Measurements from ENCODE around the gene SOD3. TPM values are rescaled to one million over a fixed set of nuclear protein-coding genes. Genes with fewer than 3 reads are reported as not detected.

SOD3 gene
- total RNA-seq, 1 experiment from 2014 or later: 4.1 TPM

DNA sequence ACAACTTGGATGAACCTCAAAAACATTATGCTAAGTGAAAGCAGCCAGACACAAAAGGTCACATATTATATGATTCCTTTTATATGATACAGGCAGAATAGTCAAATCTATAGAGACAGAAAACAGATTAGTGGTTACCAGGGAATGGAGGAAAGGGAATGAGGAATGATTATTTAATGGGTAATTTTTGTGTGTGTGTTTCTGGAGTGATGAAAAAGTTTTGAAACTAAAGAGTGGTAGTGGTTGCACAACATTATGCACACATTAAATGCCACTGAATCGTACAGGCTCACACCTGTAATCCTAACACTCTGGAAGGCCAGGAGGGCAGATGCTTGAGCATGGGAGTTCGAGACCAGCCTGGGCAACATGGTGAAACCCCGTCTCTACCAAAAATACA, 19.6 kb upstream of the SOD3 start:
- Mint-ChIP-seq H3K27ac (no peak overlapping the region), H3K4me3 (no peak overlapping the region), H3K9me3 (peaks cover 12% of the 10 kb centered on the region), H3K36me3 (no peaks in the 10 kb centered on the region), H3K4me1 (peaks cover 14% of the 10 kb centered on the region), H3K27me3 (ENCODE audit: low read depth) (no peaks in the 10 kb centered on the region; the same call in 1 of the 2 replicates)
- POLR2A ChIA-PET: no interaction called here
- ATAC-seq (no peak), DNase-seq (ENCODE audit: low spot score) (no peak)
- TF ChIP-seq TEAD1 (CRISPR knock-in tag; IDR thresholded peaks at IDR 0.05): no peak
- TF ChIP-seq EMX1 (CRISPR knock-in tag; IDR thresholded peaks at IDR 0.05): no peak
- TF ChIP-seq E2F4 (CRISPR knock-in tag; IDR thresholded peaks at IDR 0.05; ENCODE audit: borderline replicate concordance, low read depth): no peak
- TF ChIP-seq AFF4 (CRISPR knock-in tag; IDR thresholded peaks at IDR 0.05; ENCODE audit: borderline replicate concordance): no peak
- no peak for TF ChIP-seq RORB (CRISPR knock-in tag; IDR thresholded peaks at IDR 0.05)
- TF ChIP-seq NFYB (CRISPR knock-in tag; conservative IDR thresholded peaks at IDR 0.05; ENCODE audit: low read depth): no peak
- TF ChIP-seq OVOL2 (CRISPR knock-in tag; IDR thresholded peaks at IDR 0.05; ENCODE audit: borderline replicate concordance): no peak
- TF ChIP-seq, protein P1, sequence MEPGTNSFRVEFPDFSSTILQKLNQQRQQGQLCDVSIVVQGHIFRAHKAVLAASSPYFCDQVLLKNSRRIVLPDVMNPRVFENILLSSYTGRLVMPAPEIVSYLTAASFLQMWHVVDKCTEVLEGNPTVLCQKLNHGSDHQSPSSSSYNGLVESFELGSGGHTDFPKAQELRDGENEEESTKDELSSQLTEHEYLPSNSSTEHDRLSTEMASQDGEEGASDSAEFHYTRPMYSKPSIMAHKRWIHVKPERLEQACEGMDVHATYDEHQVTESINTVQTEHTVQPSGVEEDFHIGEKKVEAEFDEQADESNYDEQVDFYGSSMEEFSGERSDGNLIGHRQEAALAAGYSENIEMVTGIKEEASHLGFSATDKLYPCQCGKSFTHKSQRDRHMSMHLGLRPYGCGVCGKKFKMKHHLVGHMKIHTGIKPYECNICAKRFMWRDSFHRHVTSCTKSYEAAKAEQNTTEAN (CRISPR knock-in tag; IDR thresholded peaks at IDR 0.05): no peak
- no peak for TF ChIP-seq NR1H2 (CRISPR knock-in tag; IDR thresholded peaks at IDR 0.05)
- TF ChIP-seq ZNF423 (CRISPR knock-in tag; IDR thresholded peaks at IDR 0.05): no peak
- no peak for TF ChIP-seq ZNF138 (CRISPR knock-in tag; conservative IDR thresholded peaks at IDR 0.05)
- no peak for TF ChIP-seq ETV6 (CRISPR knock-in tag; IDR thresholded peaks at IDR 0.05)
- TF ChIP-seq, protein P2, sequence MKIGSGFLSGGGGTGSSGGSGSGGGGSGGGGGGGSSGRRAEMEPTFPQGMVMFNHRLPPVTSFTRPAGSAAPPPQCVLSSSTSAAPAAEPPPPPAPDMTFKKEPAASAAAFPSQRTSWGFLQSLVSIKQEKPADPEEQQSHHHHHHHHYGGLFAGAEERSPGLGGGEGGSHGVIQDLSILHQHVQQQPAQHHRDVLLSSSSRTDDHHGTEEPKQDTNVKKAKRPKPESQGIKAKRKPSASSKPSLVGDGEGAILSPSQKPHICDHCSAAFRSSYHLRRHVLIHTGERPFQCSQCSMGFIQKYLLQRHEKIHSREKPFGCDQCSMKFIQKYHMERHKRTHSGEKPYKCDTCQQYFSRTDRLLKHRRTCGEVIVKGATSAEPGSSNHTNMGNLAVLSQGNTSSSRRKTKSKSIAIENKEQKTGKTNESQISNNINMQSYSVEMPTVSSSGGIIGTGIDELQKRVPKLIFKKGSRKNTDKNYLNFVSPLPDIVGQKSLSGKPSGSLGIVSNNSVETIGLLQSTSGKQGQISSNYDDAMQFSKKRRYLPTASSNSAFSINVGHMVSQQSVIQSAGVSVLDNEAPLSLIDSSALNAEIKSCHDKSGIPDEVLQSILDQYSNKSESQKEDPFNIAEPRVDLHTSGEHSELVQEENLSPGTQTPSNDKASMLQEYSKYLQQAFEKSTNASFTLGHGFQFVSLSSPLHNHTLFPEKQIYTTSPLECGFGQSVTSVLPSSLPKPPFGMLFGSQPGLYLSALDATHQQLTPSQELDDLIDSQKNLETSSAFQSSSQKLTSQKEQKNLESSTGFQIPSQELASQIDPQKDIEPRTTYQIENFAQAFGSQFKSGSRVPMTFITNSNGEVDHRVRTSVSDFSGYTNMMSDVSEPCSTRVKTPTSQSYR (CRISPR knock-in tag; IDR thresholded peaks at IDR 0.05): no peak
- CTCF ChIA-PET: no interaction called here

DNA sequence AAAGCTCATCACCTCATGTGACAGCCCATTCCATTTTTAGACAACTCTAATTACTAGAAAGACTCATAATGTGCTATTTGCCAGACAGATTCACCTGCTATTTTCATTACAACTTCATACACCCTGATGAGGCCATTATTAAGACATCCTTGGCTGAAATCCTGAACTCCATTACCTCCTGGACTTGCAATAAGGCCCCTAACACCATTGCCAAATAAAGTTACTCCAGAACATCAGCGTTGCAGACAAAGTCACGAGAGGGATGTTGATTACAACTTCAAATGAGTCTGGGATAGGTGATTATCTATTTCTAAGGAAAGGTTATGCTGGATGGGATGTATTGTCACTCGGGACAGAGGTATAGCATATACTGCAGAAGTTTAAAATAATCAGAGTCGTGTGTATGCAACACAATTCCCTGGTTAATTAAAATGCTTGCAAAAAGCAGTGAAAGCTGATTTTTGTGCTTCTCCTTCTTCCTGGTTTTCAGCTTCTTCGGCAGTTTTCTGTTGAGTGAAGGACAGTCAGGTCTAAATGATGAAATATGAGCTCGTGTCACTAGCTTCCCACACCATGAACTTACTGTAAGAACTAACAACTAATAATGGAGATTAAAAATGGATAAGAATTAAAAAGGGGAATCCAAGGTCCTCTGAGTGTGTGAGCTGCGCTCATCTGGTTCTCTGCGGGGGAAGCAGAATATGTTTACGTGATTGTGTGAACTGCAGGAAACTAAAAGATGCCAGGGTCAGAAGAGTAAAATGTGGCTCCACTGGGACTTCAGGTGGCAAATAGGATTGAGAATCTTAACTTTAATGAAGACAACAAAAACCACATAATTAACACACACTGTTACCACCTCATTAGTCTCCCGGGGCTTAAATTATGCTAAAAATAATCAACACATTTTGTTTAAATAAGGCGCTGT, 17.6 kb upstream of the SOD3 start:
- ChIA-PET CTCF (interaction anchor here (0.6 to 1.6 kb wide), 2 partner anchors 16 to 90 kb away, joined by 3 to 5 read pairs; no protein-coding TSS in a partner anchor), POLR2A (no interaction called here)
- H3K36me3 Mint-ChIP-seq: no peaks in the 10 kb centered on the region
- no peak for TF ChIP-seq ZNF425 (CRISPR knock-in tag; conservative IDR thresholded peaks at IDR 0.05)
- TF ChIP-seq ZMAT4 (CRISPR knock-in tag; IDR thresholded peaks at IDR 0.05): no peak
- TF ChIP-seq STAT6 (CRISPR knock-in tag; conservative IDR thresholded peaks at IDR 0.05; ENCODE audit: low read depth): no peak
- TF ChIP-seq, protein P3, sequence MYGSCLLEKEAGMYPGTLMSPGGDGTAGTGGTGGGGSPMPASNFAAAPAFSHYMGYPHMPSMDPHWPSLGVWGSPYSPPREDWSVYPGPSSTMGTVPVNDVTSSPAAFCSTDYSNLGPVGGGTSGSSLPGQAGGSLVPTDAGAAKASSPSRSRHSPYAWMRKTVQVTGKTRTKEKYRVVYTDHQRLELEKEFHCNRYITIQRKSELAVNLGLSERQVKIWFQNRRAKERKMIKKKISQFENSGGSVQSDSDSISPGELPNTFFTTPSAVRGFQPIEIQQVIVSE (CRISPR knock-in tag; IDR thresholded peaks at IDR 0.05; ENCODE audit: borderline replicate concordance): no peak

More for the DNA sequence above, 17.6 kb upstream of the SOD3 start:
- ATAC-seq: no peak
- Mint-ChIP-seq H3K9me3 (no peaks in the 10 kb centered on the region), H3K4me1 (peaks cover 13% of the 10 kb centered on the region), H3K27ac (no peak overlapping the region), H3K27me3 (ENCODE audit: low read depth) (no peaks in the 10 kb centered on the region; the same call in 1 of the 2 replicates), H3K4me3 (no peak overlapping the region)
- DNase-seq (ENCODE audit: low spot score): no peak
